HG03103 (cell line): ENCODE data around the gene CNPY2.

Experiments used
- ATAC-seq: cut with Tn5 transposase; IDR thresholded peaks from one replicate; pipeline ENCODE4 v1.9.1; 2021; ENCODE audit warnings: low read depth; ENCODE audit not compliant: unreplicated experiment

The CNPY2 gene

DNA sequence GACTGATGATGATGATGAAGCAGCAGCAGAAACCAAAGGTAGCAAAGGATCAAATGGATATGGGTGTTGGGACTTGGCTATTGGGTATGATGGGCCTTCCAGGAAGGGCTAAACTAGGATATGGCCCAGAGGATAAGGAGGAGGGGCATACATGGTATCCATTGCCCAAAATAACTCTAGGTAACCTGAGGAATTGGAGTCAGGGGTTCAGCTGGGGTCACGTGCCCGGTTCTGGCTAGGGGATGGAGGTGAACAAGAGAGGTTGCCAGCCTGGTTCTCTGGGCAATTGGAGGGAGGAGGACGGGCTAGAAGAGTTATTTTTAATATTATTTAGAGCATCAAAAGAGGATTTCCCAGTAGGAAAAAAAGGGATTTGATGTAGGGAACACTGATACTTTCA, 54.9 kb downstream of the CNPY2 start:
- no peak for ATAC-seq

GRCh38 chr12:56260380-56260779, 55.4 kb downstream of the CNPY2 start:
- no peak for ATAC-seq
